GM10266 (cell line): ENCODE measurements around the gene BCO1.

Source experiments
- DNase-seq: peaks from one replicate; pipeline ENCODE4 v3.0.0; 2012; ENCODE audit errors: extremely low spot score
- CTCF ChIP-seq: IDR thresholded peaks from 2 replicates; pipeline ENCODE4 v1.5.1; 2012; ENCODE audit warnings: mild to moderate bottlenecking, low read depth; ENCODE audit not compliant: control insufficient read depth, insufficient read depth; ENCODE audit errors: missing control alignments

BCO1 gene

GRCh38 chr16:81238296-81239011, at the start of gene BCO1:
Gene BCO1 (plus strand): TSS chr16:81238689. CDS start chr16:81238909, 220 bp downstream.
- no peak for TF ChIP-seq CTCF
- DNase-seq: no peak

GRCh38 chr16:81189100-81189664, 49.3 kb upstream of the BCO1 start:
- DNase-seq: no peak
- TF ChIP-seq CTCF: no peak

- no peak for DNase-seq
- TF ChIP-seq CTCF: no peak
These were observed 47.8 kb upstream of the BCO1 start for GRCh38 chr16:81190667-81191066.

GRCh38 chr16:81195885-81196534, 42.5 kb upstream of the BCO1 start:
- DNase-seq: no peak
- no peak for TF ChIP-seq CTCF

GRCh38 chr16:81198635-81199034, 39.9 kb upstream of the BCO1 start:
- no peak for DNase-seq
- TF ChIP-seq CTCF: peak; percentile 10

- DNase-seq: no peak
- no peak for TF ChIP-seq CTCF
These were observed 37.2 kb upstream of the BCO1 start for GRCh38 chr16:81201267-81201666.
